ENCODE data around the gene SHANK1.

Gene SHANK1

GRCh38 chr19:50713556-50714236, 5.9 kb downstream of the SHANK1 start:
- Histone ChIP-seq H3K36me3 (ENCODE audit: control insufficient read depth in 1 of 2, insufficient read depth in 2 of 2, low read length in 2 of 2) (no peaks in the 10 kb centered on the region), H3K9ac (ENCODE audit: low read depth in 1 of 2, low read length in 2 of 2) (no peak overlapping the region), H3K9me3 (ENCODE audit: control insufficient read depth in 1 of 2, low read length in 2 of 2) (no peaks in the 10 kb centered on the region), H3K4me1 (ENCODE audit: control insufficient read depth in 1 of 2, insufficient read depth in 2 of 2, low read length in 2 of 2) (no peaks in the 10 kb centered on the region), H3K27ac (ENCODE audit: low read depth, low read length) (no peak overlapping the region), H3K4me3 (ENCODE audit: low read depth in 1 of 2, low read length in 2 of 2) (no peak overlapping the region), H3K27me3 (ENCODE audit: control insufficient read depth in 1 of 2, insufficient read depth in 2 of 2, low read length in 2 of 2) (peaks cover 9 to 15% of the 10 kb centered on the region in 2 donors)

GRCh38 chr19:50712833-50713232, 6.8 kb downstream of the SHANK1 start:
- Histone ChIP-seq H3K27ac (ENCODE audit: low read depth, low read length) (no peak overlapping the region), H3K9ac (ENCODE audit: low read depth in 1 of 2, low read length in 2 of 2) (no peak overlapping the region), H3K4me1 (ENCODE audit: control insufficient read depth in 1 of 2, insufficient read depth in 2 of 2, low read length in 2 of 2) (no peaks in the 10 kb centered on the region), H3K36me3 (ENCODE audit: control insufficient read depth in 1 of 2, insufficient read depth in 2 of 2, low read length in 2 of 2) (no peaks in the 10 kb centered on the region), H3K9me3 (ENCODE audit: control insufficient read depth in 1 of 2, low read length in 2 of 2) (no peaks in the 10 kb centered on the region), H3K27me3 (ENCODE audit: control insufficient read depth in 1 of 2, insufficient read depth in 2 of 2, low read length in 2 of 2) (peaks cover 9 to 12% of the 10 kb centered on the region in 2 donors), H3K4me3 (ENCODE audit: low read depth in 1 of 2, low read length in 2 of 2) (no peak overlapping the region)

- no peak overlapping the region for H3K9ac ChIP-seq (ENCODE audit: low read depth in 1 of 2, low read length in 2 of 2)
- H3K27me3 ChIP-seq (ENCODE audit: control insufficient read depth in 1 of 2, insufficient read depth in 2 of 2, low read length in 2 of 2): peaks cover 5% of the 10 kb centered on the region in 2 donors
- H3K4me1 ChIP-seq (ENCODE audit: control insufficient read depth in 1 of 2, insufficient read depth in 2 of 2, low read length in 2 of 2): no peaks in the 10 kb centered on the region
- H3K9me3 ChIP-seq (ENCODE audit: control insufficient read depth in 1 of 2, low read length in 2 of 2): no peaks in the 10 kb centered on the region
- H3K4me3 ChIP-seq (ENCODE audit: low read depth in 1 of 2, low read length in 2 of 2): no peak overlapping the region
- H3K27ac ChIP-seq (ENCODE audit: low read depth, low read length): no peak overlapping the region
- H3K36me3 ChIP-seq (ENCODE audit: control insufficient read depth in 1 of 2, insufficient read depth in 2 of 2, low read length in 2 of 2): no peaks in the 10 kb centered on the region
Observed at GRCh38 chr19:50711805-50712204, 7.8 kb downstream of the SHANK1 start.

- H3K9me3 ChIP-seq (ENCODE audit: control insufficient read depth in 1 of 2, low read length in 2 of 2): no peaks in the 10 kb centered on the region
- no peaks in the 10 kb centered on the region for H3K4me1 ChIP-seq (ENCODE audit: control insufficient read depth in 1 of 2, insufficient read depth in 2 of 2, low read length in 2 of 2)
- no peak overlapping the region for H3K27ac ChIP-seq (ENCODE audit: low read depth, low read length)
- no peak overlapping the region for H3K4me3 ChIP-seq (ENCODE audit: low read depth in 1 of 2, low read length in 2 of 2)
- H3K9ac ChIP-seq (ENCODE audit: low read depth in 1 of 2, low read length in 2 of 2): no peak overlapping the region
- H3K36me3 ChIP-seq (ENCODE audit: control insufficient read depth in 1 of 2, insufficient read depth in 2 of 2, low read length in 2 of 2): no peaks in the 10 kb centered on the region
- peaks cover 5% of the 10 kb centered on the region in 2 donors for H3K27me3 ChIP-seq (ENCODE audit: control insufficient read depth in 1 of 2, insufficient read depth in 2 of 2, low read length in 2 of 2)
Observed at GRCh38 chr19:50711196-50711595, 8.4 kb downstream of the SHANK1 start.

- H3K27me3 ChIP-seq (ENCODE audit: control insufficient read depth in 1 of 2, insufficient read depth in 2 of 2, low read length in 2 of 2): peaks cover 0 to 5% of the 10 kb centered on the region in 2 donors
- H3K4me1 ChIP-seq (ENCODE audit: control insufficient read depth in 1 of 2, insufficient read depth in 2 of 2, low read length in 2 of 2): no peaks in the 10 kb centered on the region
- H3K9ac ChIP-seq (ENCODE audit: low read depth in 1 of 2, low read length in 2 of 2): no peak overlapping the region
- H3K27ac ChIP-seq (ENCODE audit: low read depth, low read length): no peak overlapping the region
- no peaks in the 10 kb centered on the region for H3K9me3 ChIP-seq (ENCODE audit: control insufficient read depth in 1 of 2, low read length in 2 of 2)
- no peaks in the 10 kb centered on the region for H3K36me3 ChIP-seq (ENCODE audit: control insufficient read depth in 1 of 2, insufficient read depth in 2 of 2, low read length in 2 of 2)
- no peak overlapping the region for H3K4me3 ChIP-seq (ENCODE audit: low read depth in 1 of 2, low read length in 2 of 2)
Observed at GRCh38 chr19:50710612-50711011, 9.0 kb downstream of the SHANK1 start.

GRCh38 chr19:50710094-50710493, 9.5 kb downstream of the SHANK1 start:
- Histone ChIP-seq H3K27ac (ENCODE audit: low read depth, low read length) (no peak overlapping the region), H3K9me3 (ENCODE audit: control insufficient read depth in 1 of 2, low read length in 2 of 2) (no peaks in the 10 kb centered on the region), H3K27me3 (ENCODE audit: control insufficient read depth in 1 of 2, insufficient read depth in 2 of 2, low read length in 2 of 2) (peaks cover 0 to 2% of the 10 kb centered on the region in 2 donors), H3K36me3 (ENCODE audit: control insufficient read depth in 1 of 2, insufficient read depth in 2 of 2, low read length in 2 of 2) (no peaks in the 10 kb centered on the region), H3K4me1 (ENCODE audit: control insufficient read depth in 1 of 2, insufficient read depth in 2 of 2, low read length in 2 of 2) (no peaks in the 10 kb centered on the region), H3K4me3 (ENCODE audit: low read depth in 1 of 2, low read length in 2 of 2) (no peak overlapping the region), H3K9ac (ENCODE audit: low read depth in 1 of 2, low read length in 2 of 2) (no peak overlapping the region)

- peaks cover 0 to 5% of the 10 kb centered on the region in 2 donors for H3K27me3 ChIP-seq (ENCODE audit: control insufficient read depth in 1 of 2, insufficient read depth in 2 of 2, low read length in 2 of 2)
- H3K27ac ChIP-seq (ENCODE audit: low read depth, low read length): no peak overlapping the region
- H3K4me3 ChIP-seq (ENCODE audit: low read depth in 1 of 2, low read length in 2 of 2): no peak overlapping the region
- H3K36me3 ChIP-seq (ENCODE audit: control insufficient read depth in 1 of 2, insufficient read depth in 2 of 2, low read length in 2 of 2): no peaks in the 10 kb centered on the region
- no peaks in the 10 kb centered on the region for H3K9me3 ChIP-seq (ENCODE audit: control insufficient read depth in 1 of 2, low read length in 2 of 2)
- H3K4me1 ChIP-seq (ENCODE audit: control insufficient read depth in 1 of 2, insufficient read depth in 2 of 2, low read length in 2 of 2): no peaks in the 10 kb centered on the region
- no peak overlapping the region for H3K9ac ChIP-seq (ENCODE audit: low read depth in 1 of 2, low read length in 2 of 2)
Observed at GRCh38 chr19:50708179-50708879, 11.3 kb downstream of the SHANK1 start.

GRCh38 chr19:50706387-50706786, 13.2 kb downstream of the SHANK1 start:
- H3K9ac ChIP-seq (ENCODE audit: low read depth in 1 of 2, low read length in 2 of 2): no peak overlapping the region
- H3K4me1 ChIP-seq (ENCODE audit: control insufficient read depth in 1 of 2, insufficient read depth in 2 of 2, low read length in 2 of 2): no peaks in the 10 kb centered on the region
- no peaks in the 10 kb centered on the region for H3K9me3 ChIP-seq (ENCODE audit: control insufficient read depth in 1 of 2, low read length in 2 of 2)
- no peak overlapping the region for H3K27ac ChIP-seq (ENCODE audit: low read depth, low read length)
- H3K36me3 ChIP-seq (ENCODE audit: control insufficient read depth in 1 of 2, insufficient read depth in 2 of 2, low read length in 2 of 2): no peaks in the 10 kb centered on the region
- H3K4me3 ChIP-seq (ENCODE audit: low read depth in 1 of 2, low read length in 2 of 2): no peak overlapping the region
- peaks cover 5% of the 10 kb centered on the region in 2 donors for H3K27me3 ChIP-seq (ENCODE audit: control insufficient read depth in 1 of 2, insufficient read depth in 2 of 2, low read length in 2 of 2)

GRCh38 chr19:50705422-50706019, 14.1 kb downstream of the SHANK1 start:
- H3K4me3 ChIP-seq (ENCODE audit: low read depth in 1 of 2, low read length in 2 of 2): no peak overlapping the region
- H3K36me3 ChIP-seq (ENCODE audit: control insufficient read depth in 1 of 2, insufficient read depth in 2 of 2, low read length in 2 of 2): no peaks in the 10 kb centered on the region
- H3K27me3 ChIP-seq (ENCODE audit: control insufficient read depth in 1 of 2, insufficient read depth in 2 of 2, low read length in 2 of 2): peaks cover 5% of the 10 kb centered on the region in 2 donors
- H3K4me1 ChIP-seq (ENCODE audit: control insufficient read depth in 1 of 2, insufficient read depth in 2 of 2, low read length in 2 of 2): no peaks in the 10 kb centered on the region
- no peak overlapping the region for H3K27ac ChIP-seq (ENCODE audit: low read depth, low read length)
- no peak overlapping the region for H3K9ac ChIP-seq (ENCODE audit: low read depth in 1 of 2, low read length in 2 of 2)
- no peaks in the 10 kb centered on the region for H3K9me3 ChIP-seq (ENCODE audit: control insufficient read depth in 1 of 2, low read length in 2 of 2)

Measured in duodenal mucosa (tissue), 2 donors.